ENCODE data around the gene HSDL2.

HSDL2 gene

DNA sequence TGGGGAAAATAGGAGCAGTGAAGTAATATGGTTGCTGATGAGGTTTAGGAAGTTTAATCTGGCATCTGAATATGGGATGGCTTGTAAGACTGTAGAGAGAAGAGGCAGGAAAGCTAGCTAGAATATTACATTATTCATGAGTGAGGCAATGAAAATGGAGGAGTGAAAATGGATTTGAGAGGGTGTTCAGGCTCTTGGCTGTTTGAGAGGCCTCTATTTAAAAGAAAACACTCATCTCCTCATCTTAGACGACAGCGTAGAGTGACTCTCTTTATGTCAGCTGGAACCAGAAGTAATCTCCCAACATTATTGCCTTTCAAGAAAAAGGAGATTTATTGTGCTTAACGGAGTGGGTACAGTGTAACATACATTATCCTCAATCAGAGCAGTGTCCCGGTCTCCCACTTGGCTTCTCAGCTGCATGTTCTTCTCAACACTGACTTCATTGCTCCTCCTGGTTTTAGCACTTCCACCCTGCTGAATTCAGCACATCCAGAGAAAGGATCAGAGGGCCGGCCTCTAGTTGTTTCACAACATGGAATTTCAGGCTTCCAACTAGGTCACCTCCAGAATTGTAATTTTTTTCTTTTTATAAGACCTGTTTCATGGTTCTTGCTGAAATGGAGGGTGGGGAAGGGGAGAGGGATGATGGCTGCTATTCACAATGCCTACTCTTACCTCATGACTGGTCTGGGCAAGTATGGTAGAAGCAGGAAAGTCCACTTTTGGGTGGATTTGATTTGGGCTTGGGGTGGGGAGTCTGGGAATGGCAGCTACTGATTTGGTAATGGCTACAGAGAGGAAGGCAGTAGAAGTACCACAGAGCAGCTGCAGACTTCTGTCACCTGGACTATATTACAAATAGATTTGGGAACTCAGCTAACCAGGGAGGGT, 53.8 kb downstream of the HSDL2 start:
- no peak for DNase-seq
- in situ Hi-C loops (cut with MboI; ENCODE audit: low pct_unique_long_range_greater_than_20kb, low sequenced_read_pairs) = no loop called here

GRCh38 chr9:112434487-112434886, 54.6 kb downstream of the HSDL2 start:
- no peak for DNase-seq
- in situ Hi-C loops (cut with MboI; ENCODE audit: low pct_unique_long_range_greater_than_20kb, low sequenced_read_pairs) = no loop called here

DNA sequence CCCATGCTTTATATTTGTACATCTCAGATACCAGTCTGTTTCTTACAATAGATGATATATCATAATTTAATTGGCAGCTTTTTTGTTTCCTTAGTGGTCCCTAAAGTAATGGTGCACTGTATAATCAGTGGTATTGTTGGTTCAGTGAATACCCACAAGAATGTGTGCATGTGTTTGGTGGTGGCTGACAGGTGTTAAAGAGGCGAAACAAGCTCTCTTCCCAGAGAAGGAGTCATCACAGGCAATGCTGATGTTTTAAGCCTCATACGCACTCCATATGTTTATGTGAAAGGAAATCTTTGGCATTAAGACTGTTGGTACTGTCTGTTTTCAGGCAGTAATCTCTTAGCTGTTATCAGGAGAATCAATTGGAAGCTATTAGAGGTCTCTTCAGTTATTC, 57.5 kb downstream of the HSDL2 start:
- in situ Hi-C loops (cut with MboI; ENCODE audit: low pct_unique_long_range_greater_than_20kb, low sequenced_read_pairs) = no loop called here
- DNase-seq = no peak

- no peak for DNase-seq
- in situ Hi-C loops (cut with MboI; ENCODE audit: low pct_unique_long_range_greater_than_20kb, low sequenced_read_pairs) = no loop called here
Observed at GRCh38 chr9:112439171-112439570, 59.3 kb downstream of the HSDL2 start.

GRCh38 chr9:112439825-112440224, 59.9 kb downstream of the HSDL2 start:
- no peak for DNase-seq
- in situ Hi-C loops (cut with MboI; ENCODE audit: low pct_unique_long_range_greater_than_20kb, low sequenced_read_pairs) = no loop called here

GRCh38 chr9:112443200-112443599, 63.3 kb downstream of the HSDL2 start:
- in situ Hi-C loops (cut with MboI; ENCODE audit: low pct_unique_long_range_greater_than_20kb, low sequenced_read_pairs) = no loop called here
- peak; percentile 51 for DNase-seq

DNA sequence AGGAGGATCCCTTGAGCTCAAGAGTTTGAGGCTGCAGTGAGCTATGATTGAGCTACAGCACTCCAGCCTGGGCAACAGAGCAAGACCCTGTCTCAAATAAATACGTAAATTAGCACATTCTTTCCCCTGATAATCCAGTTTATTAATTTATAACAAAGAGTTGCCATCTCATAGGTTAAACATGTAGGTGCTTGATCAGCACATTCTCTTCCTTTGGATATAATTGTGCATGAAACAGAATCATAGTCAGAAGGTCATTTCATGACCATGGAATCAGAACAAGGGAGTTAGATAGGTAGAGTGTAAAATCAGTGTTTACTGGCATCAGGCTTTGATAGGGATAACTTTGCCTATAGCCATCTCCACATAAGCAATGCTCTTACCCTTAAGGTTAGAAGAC, 63.7 kb downstream of the HSDL2 start:
- no peak for DNase-seq
- in situ Hi-C loops (cut with MboI; ENCODE audit: low pct_unique_long_range_greater_than_20kb, low sequenced_read_pairs) = no loop called here

- no peak for DNase-seq
- in situ Hi-C loops (cut with MboI; ENCODE audit: low pct_unique_long_range_greater_than_20kb, low sequenced_read_pairs) = no loop called here
Observed at GRCh38 chr9:112445196-112445595, 65.3 kb downstream of the HSDL2 start.

DNA sequence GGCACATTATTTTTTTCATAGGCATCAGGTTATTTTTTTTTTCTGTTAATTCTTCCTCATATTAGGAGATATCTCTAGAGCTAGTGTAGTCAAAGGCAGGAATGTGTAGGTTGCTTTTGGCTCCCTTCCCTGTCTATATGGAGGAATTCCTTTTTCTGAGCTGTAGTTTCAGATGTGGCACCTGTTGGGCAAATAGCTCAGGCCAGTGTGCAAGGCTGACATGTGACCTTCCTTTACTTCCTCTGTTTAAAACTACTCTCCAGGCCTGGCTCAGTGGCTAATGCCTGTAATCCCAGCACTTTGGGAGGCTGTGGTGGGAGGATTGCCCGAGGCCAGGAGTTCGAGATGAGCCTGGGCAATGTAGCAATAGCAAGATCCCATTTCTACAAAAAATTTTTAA, 66.2 kb downstream of the HSDL2 start:
- in situ Hi-C loops (cut with MboI; ENCODE audit: low pct_unique_long_range_greater_than_20kb, low sequenced_read_pairs) = no loop called here
- no peak for DNase-seq

- in situ Hi-C loops (cut with MboI; ENCODE audit: low pct_unique_long_range_greater_than_20kb, low sequenced_read_pairs) = no loop called here
Observed at GRCh38 chr9:112446526-112446925, 66.6 kb downstream of the HSDL2 start.

GRCh38 chr9:112447283-112447761, 67.4 kb downstream of the HSDL2 start:
- DNase-seq = no peak
- in situ Hi-C loops (cut with MboI; ENCODE audit: low pct_unique_long_range_greater_than_20kb, low sequenced_read_pairs) = no loop called here

More at GRCh38 chr9:112446526-112446925, 66.6 kb downstream of the HSDL2 start:
- no peak for DNase-seq

DNA sequence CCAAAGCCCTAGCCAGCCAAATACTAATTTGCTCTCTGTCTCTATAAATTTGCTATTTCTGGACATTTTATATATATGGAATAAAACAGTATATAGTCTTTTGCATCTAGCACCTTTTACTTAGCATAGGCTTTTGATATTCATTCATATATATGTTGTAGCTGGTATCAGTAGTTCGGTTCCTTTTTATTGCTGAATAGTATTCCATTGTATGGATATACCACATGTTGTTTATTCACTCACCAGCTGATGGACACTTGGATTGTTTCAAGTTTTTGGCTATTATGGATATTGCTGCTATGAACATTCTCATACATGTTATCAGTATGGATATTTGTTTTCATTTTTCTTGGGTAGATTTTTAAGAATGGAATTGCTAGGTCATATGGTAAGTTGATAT, 82.9 kb downstream of the HSDL2 start:
- in situ Hi-C loops (cut with MboI; ENCODE audit: low pct_unique_long_range_greater_than_20kb, low sequenced_read_pairs) = no loop called here

DNA sequence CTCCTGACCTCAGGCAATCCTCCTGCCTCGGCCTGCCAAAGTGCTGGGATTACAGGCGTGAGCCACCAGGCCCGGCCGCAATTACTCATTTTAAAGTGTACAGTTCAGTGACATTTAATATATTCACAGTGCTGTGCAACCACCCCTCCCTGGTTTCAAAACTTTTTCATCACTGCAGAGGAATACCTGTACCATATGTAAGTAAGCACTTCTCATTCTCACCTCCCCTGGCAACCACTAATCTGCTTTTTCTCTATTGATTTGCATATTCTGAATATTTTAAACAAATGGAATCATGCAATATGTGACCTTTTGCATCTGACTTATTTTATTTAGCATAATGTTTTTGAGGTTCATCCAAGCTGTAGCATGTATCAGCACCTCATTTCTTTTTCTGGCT, 85.4 kb downstream of the HSDL2 start:
- in situ Hi-C loops (cut with MboI; ENCODE audit: low pct_unique_long_range_greater_than_20kb, low sequenced_read_pairs) = no loop called here
- no peak for DNase-seq

More for the DNA sequence above, 82.9 kb downstream of the HSDL2 start:
- no peak for DNase-seq

DNA sequence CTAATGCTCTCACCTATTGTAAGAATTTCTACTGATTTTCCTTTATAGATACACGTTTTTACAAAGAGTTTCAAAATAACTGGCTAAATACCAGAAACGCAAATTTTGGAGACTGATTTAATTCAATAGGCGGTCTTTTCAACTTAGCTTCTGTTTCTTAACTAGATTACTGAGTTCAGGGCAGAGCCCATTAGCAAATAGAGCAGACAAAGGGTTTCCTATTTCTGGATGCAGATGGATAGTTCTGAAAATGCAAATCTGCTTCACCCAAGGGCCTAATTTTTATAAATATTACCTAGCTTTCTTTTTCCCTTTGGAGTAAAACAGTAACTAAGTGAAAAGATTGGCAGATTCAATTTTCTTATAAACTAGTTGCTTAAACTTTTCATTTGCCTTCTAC, 93.1 kb downstream of the HSDL2 start:
- no peak for DNase-seq
- in situ Hi-C loops (cut with MboI; ENCODE audit: low pct_unique_long_range_greater_than_20kb, low sequenced_read_pairs) = no loop called here

DNA sequence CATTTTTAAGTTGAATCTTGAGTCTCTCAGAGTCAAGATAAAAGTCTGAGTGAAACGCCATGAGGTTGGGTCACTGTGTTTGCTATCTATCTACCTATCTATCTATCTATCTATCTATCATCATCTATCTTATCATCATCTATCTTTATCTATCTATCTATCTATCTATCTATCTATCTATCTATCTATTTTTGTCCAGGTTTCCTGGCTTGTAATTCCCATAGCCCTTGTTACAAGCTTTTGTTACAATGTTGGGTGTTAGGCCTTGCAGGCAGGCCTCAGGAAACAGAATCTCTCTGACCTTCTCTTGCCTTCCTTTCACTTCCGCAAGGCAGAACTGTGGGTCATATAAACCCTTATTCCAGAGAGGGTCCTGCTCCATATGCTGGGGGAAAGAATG, 94.1 kb downstream of the HSDL2 start:
- in situ Hi-C loops (cut with MboI; ENCODE audit: low pct_unique_long_range_greater_than_20kb, low sequenced_read_pairs) = no loop called here
- DNase-seq = no peak

GRCh38 chr9:112475318-112475717, 95.4 kb downstream of the HSDL2 start:
- no peak for DNase-seq
- in situ Hi-C loops (cut with MboI; ENCODE audit: low pct_unique_long_range_greater_than_20kb, low sequenced_read_pairs) = no loop called here

- no peak for DNase-seq
- in situ Hi-C loops (cut with MboI; ENCODE audit: low pct_unique_long_range_greater_than_20kb, low sequenced_read_pairs) = no loop called here
Observed at GRCh38 chr9:112477330-112477729, 97.4 kb downstream of the HSDL2 start.

GRCh38 chr9:112479221-112479620, 99.3 kb downstream of the HSDL2 start:
- DNase-seq = no peak
- in situ Hi-C loops (cut with MboI; ENCODE audit: low pct_unique_long_range_greater_than_20kb, low sequenced_read_pairs) = no loop called here

- no peak for DNase-seq
- in situ Hi-C loops (cut with MboI; ENCODE audit: low pct_unique_long_range_greater_than_20kb, low sequenced_read_pairs) = no loop called here
Observed at GRCh38 chr9:112484607-112485006, 104.7 kb downstream of the HSDL2 start.

GRCh38 chr9:112485574-112485973, 105.7 kb downstream of the HSDL2 start:
- no peak for DNase-seq
- in situ Hi-C loops (cut with MboI; ENCODE audit: low pct_unique_long_range_greater_than_20kb, low sequenced_read_pairs) = no loop called here
